GM21390 (cell line): ENCODE measurements around the gene CLPTM1L.

ENCODE experiments used
- ATAC-seq: cut with Tn5 transposase; IDR thresholded peaks from one replicate; pipeline ENCODE4 v1.9.1; 2021; ENCODE audit not compliant: unreplicated experiment

CLPTM1L gene

GRCh38 chr5:1315709-1316587 is 29.0 kb downstream of the CLPTM1L start:
- peak; percentile 55 for ATAC-seq

DNA sequence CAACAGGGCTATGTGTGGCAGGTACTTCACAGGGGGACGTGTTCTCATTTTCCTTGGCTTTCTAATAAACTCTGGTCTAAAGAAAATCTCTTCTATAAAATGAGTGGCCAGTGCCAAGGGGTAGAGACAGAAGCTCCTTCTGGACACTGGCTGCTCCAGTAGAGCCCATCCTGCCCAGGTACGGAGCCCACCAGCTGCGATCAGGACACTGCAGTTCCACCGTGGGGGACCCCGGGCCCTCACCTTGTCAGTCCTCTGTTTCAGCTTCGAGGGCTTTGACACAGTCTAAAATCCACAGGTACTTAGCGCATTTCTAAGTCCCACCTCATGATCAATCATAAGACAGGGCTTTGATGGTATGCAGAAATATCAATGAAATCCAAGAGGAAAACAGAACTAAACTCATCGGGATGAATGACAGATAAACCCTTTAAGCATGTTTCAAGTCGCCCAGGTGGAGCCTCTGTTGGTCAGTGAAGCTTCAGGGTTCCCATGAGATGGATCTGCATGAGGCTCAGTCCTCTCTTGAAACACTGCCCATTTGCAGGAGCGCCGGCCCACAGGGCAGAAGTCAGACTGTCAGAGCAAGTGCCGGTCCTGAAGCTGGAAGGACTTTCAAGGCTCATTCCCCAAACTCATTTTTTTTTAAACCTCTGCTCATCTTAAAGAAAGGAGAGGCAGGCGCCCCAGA is 29.7 kb downstream of the CLPTM1L start:
- ATAC-seq: no peak

DNA sequence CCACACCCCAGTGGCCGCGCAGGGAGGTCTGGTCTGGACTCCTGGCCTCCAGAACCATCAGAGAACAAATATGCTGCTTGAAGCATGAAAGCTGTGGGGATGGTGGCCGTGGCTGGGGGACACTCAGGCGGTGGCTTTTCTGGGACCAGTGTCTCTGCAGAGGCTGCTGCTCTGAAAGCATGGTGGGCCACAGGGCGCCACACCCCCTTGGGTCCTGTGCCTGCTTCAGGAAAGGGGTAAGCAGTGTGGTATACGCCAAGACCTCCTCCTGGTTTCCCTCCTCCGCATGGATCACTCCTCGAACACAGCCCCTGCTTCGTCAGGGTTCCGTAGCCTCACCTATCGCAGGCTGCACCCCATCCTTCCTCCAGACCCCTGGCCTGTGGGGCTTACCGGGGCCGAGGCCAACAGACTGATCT is 30.3 kb downstream of the CLPTM1L start:
- ATAC-seq: no peak

DNA sequence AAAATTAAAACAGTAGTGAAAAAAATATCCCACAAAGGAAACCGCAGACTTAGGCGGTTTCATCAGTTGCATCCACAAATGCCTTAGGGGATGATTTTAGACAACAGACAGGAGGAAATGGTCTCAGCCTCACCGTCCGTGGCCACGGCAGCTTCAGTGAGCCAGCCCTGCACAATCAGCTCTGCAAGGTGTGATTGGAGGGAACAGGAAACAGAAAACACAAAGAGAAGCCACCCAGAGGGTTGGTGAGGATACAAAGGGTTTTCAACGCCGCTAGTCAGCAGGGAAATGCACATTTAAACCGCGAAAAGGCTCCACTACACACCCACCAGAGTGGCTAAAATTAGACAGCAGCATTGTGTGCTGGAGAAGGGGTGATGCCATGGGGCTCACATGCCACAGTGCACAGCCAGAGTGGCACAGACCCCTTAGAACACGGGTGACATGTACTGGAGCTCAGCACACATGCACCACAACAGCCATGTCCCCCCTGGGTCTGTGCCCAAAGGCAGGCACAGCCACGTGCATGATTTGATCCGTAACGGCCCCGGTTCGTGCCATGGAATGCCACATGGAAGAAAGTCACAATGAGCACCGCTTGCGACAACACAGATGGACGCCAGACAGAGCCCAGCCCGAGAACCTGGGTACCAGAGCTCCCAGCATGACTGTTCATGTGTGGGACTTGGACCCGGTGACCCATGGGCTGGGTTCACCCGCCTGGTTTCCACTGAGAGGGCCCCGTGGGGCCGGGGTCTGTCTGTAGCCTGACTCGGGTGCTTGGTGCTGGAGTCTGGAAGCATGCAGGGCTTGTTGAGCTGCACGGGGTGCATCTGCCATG is 31.7 kb downstream of the CLPTM1L start:
- peak; percentile 73 for ATAC-seq

DNA sequence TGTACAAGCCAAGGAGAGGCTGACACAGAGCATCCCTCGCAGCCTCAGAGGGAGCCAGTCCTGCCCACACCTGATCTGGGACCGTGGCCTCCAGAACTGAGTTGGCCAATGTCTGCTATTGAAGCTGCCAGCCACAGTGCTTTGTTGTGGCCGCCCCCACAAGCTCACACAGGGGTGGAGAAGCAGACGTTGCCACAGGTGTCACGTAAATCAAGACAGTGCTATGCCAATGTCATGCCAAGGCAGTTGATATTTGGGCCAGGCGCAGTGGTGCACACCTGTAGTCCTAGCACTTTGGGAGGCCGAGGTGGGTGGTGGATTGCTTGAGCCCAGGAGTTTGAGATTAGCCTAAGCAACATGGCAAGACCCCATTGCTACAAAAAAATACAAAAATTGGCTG is 32.7 kb downstream of the CLPTM1L start:
- no peak for ATAC-seq

GRCh38 chr5:1311439-1312055 is 33.4 kb downstream of the CLPTM1L start:
- ATAC-seq: no peak

- no peak for ATAC-seq
These were observed 34.8 kb downstream of the CLPTM1L start for GRCh38 chr5:1310118-1310517.

GRCh38 chr5:1304033-1304432 is 40.9 kb downstream of the CLPTM1L start:
- no peak for ATAC-seq

DNA sequence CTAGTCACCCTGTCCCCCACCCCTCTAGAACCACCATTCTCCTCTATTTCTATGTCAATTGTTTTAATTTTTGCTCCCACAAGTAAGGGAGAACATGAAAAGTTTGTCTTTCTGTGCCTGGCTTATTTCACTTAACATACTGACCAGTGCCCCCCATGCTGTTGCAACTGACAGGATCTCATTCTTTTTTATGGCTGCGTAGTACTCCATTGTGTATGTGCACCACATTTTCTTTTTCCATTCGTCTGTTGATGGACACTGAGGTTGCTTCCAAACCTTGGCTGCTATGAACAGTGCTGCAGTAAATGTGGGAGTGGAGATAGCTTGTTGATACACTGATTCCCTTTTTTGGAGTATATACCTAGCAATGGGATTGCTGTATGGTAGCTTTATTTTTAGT is 42.6 kb downstream of the CLPTM1L start:
- no peak for ATAC-seq

GRCh38 chr5:1300581-1301083 is 44.3 kb downstream of the CLPTM1L start:
- ATAC-seq: no peak

GRCh38 chr5:1299961-1300360 is 44.9 kb downstream of the CLPTM1L start:
- no peak for ATAC-seq

GRCh38 chr5:1299511-1299850 is 45.4 kb downstream of the CLPTM1L start:
- no peak for ATAC-seq

GRCh38 chr5:1298723-1299510 is 46.0 kb downstream of the CLPTM1L start:
- no peak for ATAC-seq

GRCh38 chr5:1298067-1298551 is 46.8 kb downstream of the CLPTM1L start:
- ATAC-seq: no peak

GRCh38 chr5:1297243-1297642 is 47.7 kb downstream of the CLPTM1L start:
- no peak for ATAC-seq

GRCh38 chr5:1295650-1296037 is 49.3 kb downstream of the CLPTM1L start:
- no peak for ATAC-seq

DNA sequence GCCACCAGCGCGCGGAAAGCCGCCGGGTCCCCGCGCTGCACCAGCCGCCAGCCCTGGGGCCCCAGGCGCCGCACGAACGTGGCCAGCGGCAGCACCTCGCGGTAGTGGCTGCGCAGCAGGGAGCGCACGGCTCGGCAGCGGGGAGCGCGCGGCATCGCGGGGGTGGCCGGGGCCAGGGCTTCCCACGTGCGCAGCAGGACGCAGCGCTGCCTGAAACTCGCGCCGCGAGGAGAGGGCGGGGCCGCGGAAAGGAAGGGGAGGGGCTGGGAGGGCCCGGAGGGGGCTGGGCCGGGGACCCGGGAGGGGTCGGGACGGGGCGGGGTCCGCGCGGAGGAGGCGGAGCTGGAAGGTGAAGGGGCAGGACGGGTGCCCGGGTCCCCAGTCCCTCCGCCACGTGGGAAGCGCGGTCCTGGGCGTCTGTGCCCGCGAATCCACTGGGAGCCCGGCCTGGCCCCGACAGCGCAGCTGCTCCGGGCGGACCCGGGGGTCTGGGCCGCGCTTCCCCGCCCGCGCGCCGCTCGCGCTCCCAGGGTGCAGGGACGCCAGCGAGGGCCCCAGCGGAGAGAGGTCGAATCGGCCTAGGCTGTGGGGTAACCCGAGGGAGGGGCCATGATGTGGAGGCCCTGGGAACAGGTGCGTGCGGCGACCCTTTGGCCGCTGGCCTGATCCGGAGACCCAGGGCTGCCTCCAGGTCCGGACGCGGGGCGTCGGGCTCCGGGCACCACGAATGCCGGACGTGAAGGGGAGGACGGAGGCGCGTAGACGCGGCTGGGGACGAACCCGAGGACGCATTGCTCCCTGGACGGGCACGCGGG is 49.9 kb downstream of the CLPTM1L start, which contains the start of gene TERT:
Gene TERT (minus strand): TSS at position 234 of the 815 bp plus-strand sequence. CDS start 79 bp downstream, at position 155.
- no peak for ATAC-seq

DNA sequence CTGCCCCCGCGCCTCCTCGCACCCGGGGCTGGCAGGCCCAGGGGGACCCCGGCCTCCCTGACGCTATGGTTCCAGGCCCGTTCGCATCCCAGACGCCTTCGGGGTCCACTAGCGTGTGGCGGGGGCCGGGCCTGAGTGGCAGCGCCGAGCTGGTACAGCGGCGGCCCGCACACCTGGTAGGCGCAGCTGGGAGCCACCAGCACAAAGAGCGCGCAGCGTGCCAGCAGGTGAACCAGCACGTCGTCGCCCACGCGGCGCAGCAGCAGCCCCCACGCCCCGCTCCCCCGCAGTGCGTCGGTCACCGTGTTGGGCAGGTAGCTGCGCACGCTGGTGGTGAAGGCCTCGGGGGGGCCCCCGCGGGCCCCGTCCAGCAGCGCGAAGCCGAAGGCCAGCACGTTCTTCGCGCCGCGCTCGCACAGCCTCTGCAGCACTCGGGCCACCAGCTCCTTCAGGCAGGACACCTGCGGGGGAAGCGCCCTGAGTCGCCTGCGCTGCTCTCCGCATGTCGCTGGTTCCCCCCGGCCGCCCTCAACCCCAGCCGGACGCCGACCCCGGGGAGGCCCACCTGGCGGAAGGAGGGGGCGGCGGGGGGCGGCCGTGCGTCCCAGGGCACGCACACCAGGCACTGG is 50.6 kb downstream of the CLPTM1L start:
- no peak for ATAC-seq
